Right lobe of liver (tissue), 4 donors: Measurements from ENCODE around the gene TLCD3A.

Experiments
- POLR2A ChIP-seq: fragments of 450-650 bp; IDR thresholded peaks from one replicate; pipeline ENCODE4 v1.6.1; 2017; ENCODE audit warnings: antibody characterized with exemption, mild to moderate bottlenecking
- TF ChIP-seq, protein P1 (sequence below), 4 donors: fragments of 200-600 bp in 3 of 4; fragments of 450-650 bp in 1 of 4; IDR thresholded peaks; one replicate each; pipeline versions ENCODE4 v1.5.1 to v1.8.0; 2016 to 2022; ENCODE audit warnings: antibody characterized with exemption in 4 of 4, mild to moderate bottlenecking in 2 of 4
- donor health status: DM: no; HTN: no; CAD: no.
- donor health status: DM: no; HTN: no; CAD: no.
- donor health status: DM: no; HTN: yes; CAD: no.

DNA sequence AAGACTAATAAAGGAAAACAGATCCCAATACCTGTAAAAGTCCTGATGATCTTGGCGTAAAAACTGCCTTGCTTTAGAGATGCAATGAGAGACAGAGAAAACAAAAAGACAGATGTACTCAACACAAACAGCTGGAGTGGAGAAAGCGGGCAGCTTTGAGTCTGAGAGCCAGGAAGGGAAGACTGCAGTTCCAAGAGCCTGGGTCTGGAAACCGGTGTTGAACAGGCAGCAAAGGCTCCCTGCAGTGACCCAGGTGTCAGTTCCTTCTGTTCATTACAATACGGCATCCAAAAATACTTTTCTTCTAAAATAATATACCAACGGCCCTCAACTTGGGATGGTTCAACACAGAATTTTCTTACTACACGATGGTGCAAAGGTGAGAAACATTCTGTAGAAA is 47.4 kb upstream of the TLCD3A start:
- TF ChIP-seq, protein P1, sequence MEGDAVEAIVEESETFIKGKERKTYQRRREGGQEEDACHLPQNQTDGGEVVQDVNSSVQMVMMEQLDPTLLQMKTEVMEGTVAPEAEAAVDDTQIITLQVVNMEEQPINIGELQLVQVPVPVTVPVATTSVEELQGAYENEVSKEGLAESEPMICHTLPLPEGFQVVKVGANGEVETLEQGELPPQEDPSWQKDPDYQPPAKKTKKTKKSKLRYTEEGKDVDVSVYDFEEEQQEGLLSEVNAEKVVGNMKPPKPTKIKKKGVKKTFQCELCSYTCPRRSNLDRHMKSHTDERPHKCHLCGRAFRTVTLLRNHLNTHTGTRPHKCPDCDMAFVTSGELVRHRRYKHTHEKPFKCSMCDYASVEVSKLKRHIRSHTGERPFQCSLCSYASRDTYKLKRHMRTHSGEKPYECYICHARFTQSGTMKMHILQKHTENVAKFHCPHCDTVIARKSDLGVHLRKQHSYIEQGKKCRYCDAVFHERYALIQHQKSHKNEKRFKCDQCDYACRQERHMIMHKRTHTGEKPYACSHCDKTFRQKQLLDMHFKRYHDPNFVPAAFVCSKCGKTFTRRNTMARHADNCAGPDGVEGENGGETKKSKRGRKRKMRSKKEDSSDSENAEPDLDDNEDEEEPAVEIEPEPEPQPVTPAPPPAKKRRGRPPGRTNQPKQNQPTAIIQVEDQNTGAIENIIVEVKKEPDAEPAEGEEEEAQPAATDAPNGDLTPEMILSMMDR (IDR thresholded peaks at IDR 0.05): no peak
- TF ChIP-seq POLR2A: no peak
